Keratinocyte (primary cell): ENCODE data around the gene ZBTB20.

Experiments used
- EZH2 ChIP-seq: IDR thresholded peaks from one replicate; pipeline ENCODE4 v1.6.1; 2012; ENCODE audit warnings: inconsistent platforms, mild to moderate bottlenecking, low read length, moderate library complexity
- TF ChIP-seq, protein P1 (sequence below), 3 experiments: IDR thresholded peaks in 1 of 3; conservative IDR thresholded peaks in 1 of 3; optimal IDR thresholded peaks in 1 of 3; 2 replicates in 2 of 3; 3 replicates in 1 of 3; pipeline versions ENCODE3 to v1.5.1; 2011; ENCODE audit warnings: low read length in 3 of 3, mild to moderate bottlenecking in 3 of 3, moderate library complexity in 2 of 3, control low read depth in 1 of 3, inconsistent platforms in 1 of 3; ENCODE audit not compliant: insufficient read depth in 2 of 3; ENCODE audit errors: extremely low read depth in 1 of 3

DNA sequence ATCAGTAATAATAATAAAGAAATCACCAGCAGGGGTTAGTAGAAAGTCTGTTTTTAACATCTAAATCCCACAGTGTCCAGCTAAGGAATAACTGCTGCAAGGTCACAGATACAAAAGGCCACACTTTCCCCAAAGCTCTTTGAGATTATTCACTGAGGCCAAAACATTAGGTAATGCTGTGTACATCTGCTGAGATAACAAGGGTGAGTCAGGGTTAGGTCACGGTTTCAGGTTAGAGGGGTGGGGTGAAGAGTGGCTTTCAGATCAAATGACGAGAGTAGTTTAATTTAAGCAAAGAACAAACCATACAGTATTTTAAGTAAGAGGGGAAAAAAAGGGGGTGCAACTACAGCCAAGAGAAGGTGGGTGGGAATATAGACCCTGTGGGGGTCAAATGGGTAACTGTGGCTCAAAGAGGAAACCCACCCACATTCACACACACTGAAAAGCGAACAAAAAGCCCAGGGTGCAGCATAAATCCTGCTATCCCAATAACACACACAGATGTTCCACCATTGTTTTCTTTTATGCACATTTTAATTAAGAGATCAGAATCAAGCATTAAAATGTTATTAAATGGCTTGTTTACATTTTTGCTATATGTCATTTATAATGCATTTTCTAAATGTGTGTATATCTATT is 440.4 kb downstream of the ZBTB20 start:
- no peak for TF ChIP-seq EZH2
- TF ChIP-seq, protein P1, sequence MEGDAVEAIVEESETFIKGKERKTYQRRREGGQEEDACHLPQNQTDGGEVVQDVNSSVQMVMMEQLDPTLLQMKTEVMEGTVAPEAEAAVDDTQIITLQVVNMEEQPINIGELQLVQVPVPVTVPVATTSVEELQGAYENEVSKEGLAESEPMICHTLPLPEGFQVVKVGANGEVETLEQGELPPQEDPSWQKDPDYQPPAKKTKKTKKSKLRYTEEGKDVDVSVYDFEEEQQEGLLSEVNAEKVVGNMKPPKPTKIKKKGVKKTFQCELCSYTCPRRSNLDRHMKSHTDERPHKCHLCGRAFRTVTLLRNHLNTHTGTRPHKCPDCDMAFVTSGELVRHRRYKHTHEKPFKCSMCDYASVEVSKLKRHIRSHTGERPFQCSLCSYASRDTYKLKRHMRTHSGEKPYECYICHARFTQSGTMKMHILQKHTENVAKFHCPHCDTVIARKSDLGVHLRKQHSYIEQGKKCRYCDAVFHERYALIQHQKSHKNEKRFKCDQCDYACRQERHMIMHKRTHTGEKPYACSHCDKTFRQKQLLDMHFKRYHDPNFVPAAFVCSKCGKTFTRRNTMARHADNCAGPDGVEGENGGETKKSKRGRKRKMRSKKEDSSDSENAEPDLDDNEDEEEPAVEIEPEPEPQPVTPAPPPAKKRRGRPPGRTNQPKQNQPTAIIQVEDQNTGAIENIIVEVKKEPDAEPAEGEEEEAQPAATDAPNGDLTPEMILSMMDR (optimal IDR thresholded peaks at IDR 0.05 in 1 of 3, IDR thresholded peaks at IDR 0.05 in 1 of 3, conservative IDR thresholded peaks at IDR 0.05 in 1 of 3; ENCODE audit: extremely low read depth in 1 of 3, insufficient read depth in 2 of 3, low read length in 3 of 3) = no peak
